ENCODE measurements around the gene ST6GALNAC3.
A peak's percentile ranks its signal among the peaks of the same experiment; 100 is the strongest.

Gene ST6GALNAC3

GRCh38 chr1:76147917-76148316 is 73.4 kb downstream of the ST6GALNAC3 start:
- in situ Hi-C loops (cut with HindIII; ENCODE audit: low pct_ligation_motif_present, low sequenced_read_pairs), result no loop called here
- H3K27me3 ChIP-seq (replicated peaks), result no peaks in the 10 kb centered on the region
- H3K4me3 ChIP-seq (ENCODE audit: low read depth, low read length), result no peak overlapping the region
- no peaks in the 10 kb centered on the region for H3K36me3 ChIP-seq (replicated peaks)
- TF ChIP-seq, protein P1, sequence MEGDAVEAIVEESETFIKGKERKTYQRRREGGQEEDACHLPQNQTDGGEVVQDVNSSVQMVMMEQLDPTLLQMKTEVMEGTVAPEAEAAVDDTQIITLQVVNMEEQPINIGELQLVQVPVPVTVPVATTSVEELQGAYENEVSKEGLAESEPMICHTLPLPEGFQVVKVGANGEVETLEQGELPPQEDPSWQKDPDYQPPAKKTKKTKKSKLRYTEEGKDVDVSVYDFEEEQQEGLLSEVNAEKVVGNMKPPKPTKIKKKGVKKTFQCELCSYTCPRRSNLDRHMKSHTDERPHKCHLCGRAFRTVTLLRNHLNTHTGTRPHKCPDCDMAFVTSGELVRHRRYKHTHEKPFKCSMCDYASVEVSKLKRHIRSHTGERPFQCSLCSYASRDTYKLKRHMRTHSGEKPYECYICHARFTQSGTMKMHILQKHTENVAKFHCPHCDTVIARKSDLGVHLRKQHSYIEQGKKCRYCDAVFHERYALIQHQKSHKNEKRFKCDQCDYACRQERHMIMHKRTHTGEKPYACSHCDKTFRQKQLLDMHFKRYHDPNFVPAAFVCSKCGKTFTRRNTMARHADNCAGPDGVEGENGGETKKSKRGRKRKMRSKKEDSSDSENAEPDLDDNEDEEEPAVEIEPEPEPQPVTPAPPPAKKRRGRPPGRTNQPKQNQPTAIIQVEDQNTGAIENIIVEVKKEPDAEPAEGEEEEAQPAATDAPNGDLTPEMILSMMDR (IDR thresholded peaks at IDR 0.05; ENCODE audit: low read depth, low read length, missing control alignments), result no peak
- no peak overlapping the region for H3K27ac ChIP-seq
- no peak for DNase-seq

- in situ Hi-C loops (cut with HindIII; ENCODE audit: low pct_ligation_motif_present, low sequenced_read_pairs), result no loop called here
- no peak overlapping the region for H3K27ac ChIP-seq
- H3K36me3 ChIP-seq (replicated peaks), result no peaks in the 10 kb centered on the region
- DNase-seq, result no peak
- TF ChIP-seq, protein P1 (IDR thresholded peaks at IDR 0.05; ENCODE audit: low read depth, low read length, missing control alignments), result no peak
- no peaks in the 10 kb centered on the region for H3K27me3 ChIP-seq (replicated peaks)
- no peak overlapping the region for H3K4me3 ChIP-seq (ENCODE audit: low read depth, low read length)
Measured at GRCh38 chr1:76148460-76148859, 73.9 kb downstream of the ST6GALNAC3 start.

- in situ Hi-C loops (cut with HindIII; ENCODE audit: low pct_ligation_motif_present, low sequenced_read_pairs), result no loop called here
- TF ChIP-seq, protein P1 (IDR thresholded peaks at IDR 0.05; ENCODE audit: low read depth, low read length, missing control alignments), result no peak
- no peaks in the 10 kb centered on the region for H3K36me3 ChIP-seq (replicated peaks)
- no peaks in the 10 kb centered on the region for H3K27me3 ChIP-seq (replicated peaks)
- no peak for DNase-seq
- no peak overlapping the region for H3K27ac ChIP-seq
- no peak overlapping the region for H3K4me3 ChIP-seq (ENCODE audit: low read depth, low read length)
Measured at GRCh38 chr1:76153841-76154205, 79.3 kb downstream of the ST6GALNAC3 start.

DNA sequence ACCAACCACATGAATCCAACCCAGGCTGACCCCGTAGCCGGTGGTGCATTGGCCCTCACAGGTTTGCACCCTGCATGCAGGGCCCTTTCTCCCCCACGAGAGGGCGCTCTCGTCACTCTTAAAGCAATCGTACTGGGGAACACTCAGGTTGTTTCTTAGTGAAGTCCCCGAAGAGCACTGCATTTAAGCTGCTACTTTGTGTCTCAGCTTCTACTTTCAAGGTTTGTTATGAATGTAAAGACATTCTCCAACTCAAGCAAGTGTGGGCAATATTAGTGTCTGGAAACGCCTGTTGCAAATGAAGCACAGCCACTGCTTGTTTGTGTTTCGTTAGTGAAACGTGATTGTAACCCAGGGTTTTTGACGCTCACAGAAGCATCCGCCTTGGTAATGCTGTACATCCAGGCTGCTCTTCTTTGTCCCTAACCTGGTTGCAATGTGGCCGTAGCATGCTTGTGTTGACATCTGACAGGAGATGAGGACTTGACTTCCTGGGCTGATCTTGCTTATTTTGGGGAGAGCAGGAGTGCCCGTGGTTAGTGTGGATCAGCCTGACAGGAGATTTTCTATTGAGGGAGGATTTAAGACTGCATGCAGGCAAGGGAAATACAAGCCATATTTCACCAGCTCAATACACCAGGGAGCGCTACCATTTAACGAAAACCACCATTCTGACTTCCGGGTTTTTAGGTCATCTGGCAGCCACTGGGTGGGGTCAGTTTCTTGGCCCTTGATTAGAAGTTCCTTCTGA is 79.8 kb downstream of the ST6GALNAC3 start:
- Histone ChIP-seq H3K36me3 (replicated peaks) (no peaks in the 10 kb centered on the region), H3K27me3 (replicated peaks) (no peaks in the 10 kb centered on the region), H3K4me3 (ENCODE audit: low read depth, low read length) (peak overlapping the region; percentile 20), H3K27ac (no peak overlapping the region)
- TF ChIP-seq, protein P1 (IDR thresholded peaks at IDR 0.05; ENCODE audit: low read depth, low read length, missing control alignments), result peak; percentile 99
- DNase-seq, result peak; percentile 55
- in situ Hi-C loops (cut with HindIII; ENCODE audit: low pct_ligation_motif_present, low sequenced_read_pairs), result no loop called here

DNA sequence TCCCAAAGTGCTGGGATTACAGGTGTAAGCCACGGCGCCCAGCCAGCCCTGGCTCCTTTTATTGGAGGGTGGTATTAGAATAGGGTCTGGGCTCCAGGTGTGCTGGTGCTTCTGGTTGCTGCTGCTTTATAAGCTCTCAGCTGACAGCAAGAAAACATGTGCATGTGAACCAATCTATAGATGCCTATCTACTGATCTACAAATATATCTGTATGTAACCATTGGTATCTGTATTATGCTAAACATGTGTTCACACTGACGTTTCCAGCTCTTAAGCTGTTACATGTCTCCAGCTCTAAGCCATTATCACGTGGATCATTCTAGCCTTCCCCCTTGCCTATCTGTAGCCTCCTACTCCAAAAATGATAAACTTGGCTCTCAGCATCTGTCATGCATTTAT is 82.4 kb downstream of the ST6GALNAC3 start:
- H3K36me3 ChIP-seq (replicated peaks), result no peaks in the 10 kb centered on the region
- no peak overlapping the region for H3K4me3 ChIP-seq (ENCODE audit: low read depth, low read length)
- DNase-seq, result no peak
- TF ChIP-seq, protein P1 (IDR thresholded peaks at IDR 0.05; ENCODE audit: low read depth, low read length, missing control alignments), result no peak
- in situ Hi-C loops (cut with HindIII; ENCODE audit: low pct_ligation_motif_present, low sequenced_read_pairs), result no loop called here
- H3K27me3 ChIP-seq (replicated peaks), result no peaks in the 10 kb centered on the region
- H3K27ac ChIP-seq, result no peak overlapping the region

- in situ Hi-C loops (cut with HindIII; ENCODE audit: low pct_ligation_motif_present, low sequenced_read_pairs), result no loop called here
- H3K27me3 ChIP-seq (replicated peaks), result no peaks in the 10 kb centered on the region
- no peaks in the 10 kb centered on the region for H3K36me3 ChIP-seq (replicated peaks)
- no peak overlapping the region for H3K4me3 ChIP-seq (ENCODE audit: low read depth, low read length)
- TF ChIP-seq, protein P1 (IDR thresholded peaks at IDR 0.05; ENCODE audit: low read depth, low read length, missing control alignments), result no peak
- H3K27ac ChIP-seq, result no peak overlapping the region
- no peak for DNase-seq
Measured at GRCh38 chr1:76158126-76158525, 83.6 kb downstream of the ST6GALNAC3 start.
